Psoas muscle (tissue), 8 donors: ENCODE results near the gene ACYP2. TPM values are rescaled to one million over a fixed set of nuclear protein-coding genes. Genes with fewer than 3 reads are reported as not detected.

Source experiments
- ATAC-seq, 4 donors: fragments of 200-7000 bp; cut with Tn5 transposase; one replicate each; pipeline ENCODE4 v1.9.1; 2020; ENCODE audit warnings: moderate library complexity in 3 of 4, mild to moderate bottlenecking in 2 of 4
- DNase-seq, 2 donors: peaks; one replicate each; pipeline ENCODE4 v3.0.0-alpha.2; 2020
- H3K27ac ChIP-seq: fragments of 200-600 bp; one replicate; pipeline ENCODE4 v1.8.0; 2022
- H3K27me3 ChIP-seq, 3 donors: fragments of 200-600 bp in 1 of 3; one replicate each; pipeline versions ENCODE4 v1.6.1 to v1.8.0; 2013 to 2022; ENCODE audit warnings: low read length in 2 of 3, mild to moderate bottlenecking in 2 of 3, moderate library complexity in 1 of 3; ENCODE audit not compliant: insufficient read depth in 3 of 3
- H3K36me3 ChIP-seq, 2 donors: fragments of 200-600 bp in 1 of 2; one replicate each; pipeline versions ENCODE4 v1.6.1 to v1.8.0; 2013 to 2022; ENCODE audit warnings: low read depth in 1 of 2, mild to moderate bottlenecking in 1 of 2, moderate library complexity in 1 of 2; ENCODE audit not compliant: insufficient read depth in 1 of 2
- H3K4me1 ChIP-seq: fragments of 200-600 bp; one replicate; pipeline ENCODE4 v1.8.0; 2022
- H3K4me3 ChIP-seq: fragments of 200-600 bp; one replicate; pipeline ENCODE4 v1.8.0; 2022; ENCODE audit warnings: mild to moderate bottlenecking
- H3K9me3 ChIP-seq: fragments of 200-600 bp; one replicate; pipeline ENCODE4 v1.8.0; 2022
- WGBS, 3 donors: extraction: QIAGEN DNeasy Blood & Tissue Kit; methylation state at CpG; one replicate each; pipeline versions ENCODE4 v1.1.6 to v1.1.7; 2013; 5-methylcytosine and 5-hydroxymethylcytosine counted together
- intact Hi-C, 2 donors: fragments of 100-400 bp; cut with DNase I; formaldehyde crosslinking; loops; one replicate each; pipeline versions ENCODE4 v1.11.0 to v1.14.2; 2022
- polyA plus RNA-seq, 3 donors: library from polyadenylated mRNA; stranded (reverse); fragments of 200-250 nt; gene quantifications; one replicate each; pipeline ENCODE4 v1.2.3, GENCODE V29; 2013
- total RNA-seq, 4 donors: library from RNA; stranded (reverse); fragmentation: NEBNext Ultra II Directional in 2 of 4; extraction: Animal tissue kit (Norgen Biotek cat#: 25700) in 2 of 4; gene quantifications; one replicate each; pipeline versions ENCODE4 v1.2.1 to v1.2.4, GENCODE V29; 2021 to 2023
- TF ChIP-seq, protein P1 (sequence below): fragments of 200-600 bp; IDR thresholded peaks from one replicate; pipeline ENCODE4 v1.8.0; 2022; ENCODE audit warnings: antibody characterized with exemption
- donor health status: healthy with polysubstance abuse.
- donor health status: DM: no; HTN: no; CAD: no; lungs with moderate emphysema.
- donor health status: Bipolar disorder and iron deficiency.
- donor health status: healthy.
- donor health status: DM: yes; HTN: yes; CAD: no.
- donor health status: DM: no; HTN: no; CAD: no.
- donor health status: DM: no; HTN: no; CAD: no.
- donor health status: DM: yes; HTN: yes; CAD: no.

ACYP2 gene
- total and polyA plus RNA-seq, 7 donors, result 73.5 to 231 (median 108) TPM

DNA sequence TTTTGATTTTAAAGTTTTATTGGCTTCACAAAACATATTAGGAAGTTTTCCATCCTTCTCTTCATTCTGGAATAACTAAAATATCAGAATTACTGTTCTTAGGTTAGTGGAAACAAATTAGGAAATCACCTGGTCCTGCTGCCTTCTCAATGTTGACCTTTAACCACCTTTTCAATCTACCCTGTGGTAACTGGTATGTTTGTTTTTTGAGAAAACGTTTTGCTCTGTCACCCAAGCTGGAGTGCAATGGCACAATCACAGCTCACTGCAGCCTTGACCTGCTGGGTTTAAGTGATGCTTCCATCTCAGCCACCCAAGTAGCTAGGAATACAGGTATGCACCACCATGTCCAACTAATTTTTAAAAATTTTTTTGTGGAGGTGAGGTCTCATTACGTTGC lies 28.4 kb downstream of the ACYP2 start:
- no peaks in the 10 kb centered on the region for H3K9me3 ChIP-seq
- DNase-seq (no peak), ATAC-seq (no peak)
- H3K36me3 ChIP-seq, result peaks cover 0 to 61% of the 10 kb centered on the region in 2 donors
- no peak overlapping the region for H3K4me3 ChIP-seq
- no peak overlapping the region for H3K27ac ChIP-seq
- TF ChIP-seq, protein P1, sequence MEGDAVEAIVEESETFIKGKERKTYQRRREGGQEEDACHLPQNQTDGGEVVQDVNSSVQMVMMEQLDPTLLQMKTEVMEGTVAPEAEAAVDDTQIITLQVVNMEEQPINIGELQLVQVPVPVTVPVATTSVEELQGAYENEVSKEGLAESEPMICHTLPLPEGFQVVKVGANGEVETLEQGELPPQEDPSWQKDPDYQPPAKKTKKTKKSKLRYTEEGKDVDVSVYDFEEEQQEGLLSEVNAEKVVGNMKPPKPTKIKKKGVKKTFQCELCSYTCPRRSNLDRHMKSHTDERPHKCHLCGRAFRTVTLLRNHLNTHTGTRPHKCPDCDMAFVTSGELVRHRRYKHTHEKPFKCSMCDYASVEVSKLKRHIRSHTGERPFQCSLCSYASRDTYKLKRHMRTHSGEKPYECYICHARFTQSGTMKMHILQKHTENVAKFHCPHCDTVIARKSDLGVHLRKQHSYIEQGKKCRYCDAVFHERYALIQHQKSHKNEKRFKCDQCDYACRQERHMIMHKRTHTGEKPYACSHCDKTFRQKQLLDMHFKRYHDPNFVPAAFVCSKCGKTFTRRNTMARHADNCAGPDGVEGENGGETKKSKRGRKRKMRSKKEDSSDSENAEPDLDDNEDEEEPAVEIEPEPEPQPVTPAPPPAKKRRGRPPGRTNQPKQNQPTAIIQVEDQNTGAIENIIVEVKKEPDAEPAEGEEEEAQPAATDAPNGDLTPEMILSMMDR, result no peak
- intact Hi-C loops, result no loop called here
- H3K4me1 ChIP-seq, result no peaks in the 10 kb centered on the region
- no peaks in the 10 kb centered on the region for H3K27me3 ChIP-seq
- WGBS, 3 donors, result 65 to 75% (median 75%) methylated on average over 2 of the region's 2 CpGs

DNA sequence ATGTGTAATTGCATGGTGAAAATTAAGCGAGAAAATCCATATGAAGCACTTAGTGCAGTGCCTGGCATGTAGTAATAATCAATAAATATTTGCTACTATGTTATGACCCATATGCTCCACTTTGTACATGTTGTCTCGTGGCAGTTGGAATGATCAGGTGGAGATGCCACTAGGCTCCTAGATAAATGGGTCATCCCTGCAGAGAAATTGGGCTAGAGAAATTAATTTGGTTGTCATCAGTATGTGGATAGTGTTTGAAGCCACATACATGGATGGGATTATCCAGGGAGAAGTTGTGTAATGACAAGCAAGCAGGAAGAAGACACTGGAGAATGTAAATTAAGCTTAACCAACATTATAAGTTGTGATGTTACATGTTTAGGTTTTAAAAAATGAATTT lies 33.0 kb downstream of the ACYP2 start:
- H3K9me3 ChIP-seq, result no peaks in the 10 kb centered on the region
- H3K27ac ChIP-seq, result no peak overlapping the region
- TF ChIP-seq, protein P1, result no peak
- DNase-seq (no peak), ATAC-seq (no peak)
- no peak overlapping the region for H3K4me3 ChIP-seq
- H3K4me1 ChIP-seq, result no peaks in the 10 kb centered on the region
- H3K36me3 ChIP-seq, result peaks cover 0 to 43% of the 10 kb centered on the region in 2 donors
- H3K27me3 ChIP-seq, result no peaks in the 10 kb centered on the region
- intact Hi-C loops, result no loop called here
- WGBS, 3 donors, result 94 to 98% (median 95%) methylated on average over 2 of the region's 2 CpGs

DNA sequence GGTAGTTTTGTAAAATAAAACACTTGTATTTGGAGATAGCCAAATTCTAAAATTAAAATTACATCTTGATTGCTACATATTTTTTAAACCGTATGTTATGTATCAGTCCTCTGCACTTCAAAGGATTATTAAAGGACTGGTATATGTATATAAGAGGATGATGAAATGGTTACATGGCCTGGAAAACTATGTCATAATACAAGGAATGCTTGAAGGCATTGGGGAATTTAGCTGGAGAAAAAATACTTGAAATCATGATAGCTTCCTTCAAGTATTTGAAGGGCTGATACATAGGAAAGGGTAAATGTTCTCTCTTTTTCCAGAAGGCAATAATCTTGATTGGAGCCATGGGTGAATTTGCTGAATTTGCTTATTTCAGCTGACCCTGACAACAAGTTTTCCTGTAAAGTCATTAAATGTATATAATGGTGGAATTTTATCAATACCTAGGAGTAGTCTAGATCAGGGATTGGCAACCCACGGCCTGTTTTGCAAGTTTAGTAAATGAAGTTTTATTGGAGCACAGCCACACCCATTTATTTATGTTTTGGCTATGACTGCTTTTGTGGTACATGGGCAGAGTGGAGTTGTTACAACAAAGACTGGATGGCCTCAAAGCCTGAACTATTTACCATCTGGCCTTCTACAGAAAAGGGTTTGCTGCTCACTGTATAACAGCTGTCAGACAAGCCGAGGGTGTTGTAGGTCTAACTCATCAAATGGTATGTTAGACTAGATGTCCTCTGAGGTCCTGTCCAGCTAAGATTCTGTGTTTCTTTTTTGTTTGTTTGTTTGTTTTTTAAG lies 34.4 kb downstream of the ACYP2 start:
- ATAC-seq (no peak), DNase-seq (no peak)
- TF ChIP-seq, protein P1, result no peak
- H3K9me3 ChIP-seq, result no peaks in the 10 kb centered on the region
- no peaks in the 10 kb centered on the region for H3K27me3 ChIP-seq
- no peaks in the 10 kb centered on the region for H3K4me1 ChIP-seq
- H3K4me3 ChIP-seq, result no peak overlapping the region
- intact Hi-C loops, result no loop called here
- H3K27ac ChIP-seq, result no peak overlapping the region
- peaks cover 0 to 39% of the 10 kb centered on the region in 2 donors for H3K36me3 ChIP-seq
- whole genome bisulfite sequencing, 3 donors, result 69 to 76% (median 76%) methylated on average over 3 of the region's 3 CpGs

DNA sequence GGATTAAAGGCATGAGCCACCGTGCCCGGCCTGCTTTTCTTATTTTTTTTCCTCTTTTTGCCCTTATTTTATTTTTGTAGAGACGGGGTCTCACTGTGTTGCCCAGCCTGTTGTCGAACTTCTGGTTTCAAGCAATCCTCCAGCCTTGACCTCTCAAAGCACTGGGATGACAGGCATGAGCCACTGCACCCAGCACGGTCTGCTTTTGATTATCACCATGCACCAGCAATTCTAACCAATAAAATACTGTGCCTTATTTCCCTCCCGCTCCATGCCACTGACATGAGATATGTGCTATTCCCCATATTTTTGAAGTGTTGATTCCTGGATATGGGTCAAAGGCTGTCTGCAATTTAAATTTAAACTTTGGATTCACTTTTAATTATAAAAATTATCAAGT lies 42.9 kb downstream of the ACYP2 start:
- Histone ChIP-seq H3K4me3 (no peak overlapping the region), H3K36me3 (peaks cover 7 to 57% of the 10 kb centered on the region in 2 donors), H3K4me1 (no peaks in the 10 kb centered on the region), H3K9me3 (no peaks in the 10 kb centered on the region), H3K27ac (no peak overlapping the region), H3K27me3 (no peaks in the 10 kb centered on the region)
- 87 to 92% (median 92%) methylated on average over 6 of the region's 6 CpGs for WGBS, 3 donors
- TF ChIP-seq, protein P1, result no peak
- intact Hi-C loops, result no loop called here
- ATAC-seq (no peak), DNase-seq (no peak)
